Renal cortical epithelial cell (primary cell): ENCODE results near the gene ZMYND12. TPM values are rescaled to one million over a fixed set of nuclear protein-coding genes. Genes with fewer than 3 reads are reported as not detected.
A peak's percentile ranks its signal among the peaks of the same experiment; 100 is the strongest.
"Not testable (repeated sequence)": the region's sequence is repeated elsewhere in the genome, so short reads cannot be mapped to it uniquely, and the experiment has no call there.

ENCODE experiments used
- DNase-seq: peaks from one replicate; pipeline ENCODE4 v3.0.0-alpha.2; 2011; ENCODE audit warnings: low read depth
- total RNA-seq: library from RNA; depleted of rRNA; stranded (reverse); fragments of >200 nt; gene quantifications from 2 replicates; pipeline ENCODE4 v1.2.3, GENCODE V29; 2014

Gene ZMYND12, protein sequence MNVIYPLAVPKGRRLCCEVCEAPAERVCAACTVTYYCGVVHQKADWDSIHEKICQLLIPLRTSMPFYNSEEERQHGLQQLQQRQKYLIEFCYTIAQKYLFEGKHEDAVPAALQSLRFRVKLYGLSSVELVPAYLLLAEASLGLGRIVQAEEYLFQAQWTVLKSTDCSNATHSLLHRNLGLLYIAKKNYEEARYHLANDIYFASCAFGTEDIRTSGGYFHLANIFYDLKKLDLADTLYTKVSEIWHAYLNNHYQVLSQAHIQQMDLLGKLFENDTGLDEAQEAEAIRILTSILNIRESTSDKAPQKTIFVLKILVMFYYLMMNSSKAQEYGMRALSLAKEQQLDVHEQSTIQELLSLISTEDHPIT
- 0.87 and 1.3 TPM in 2 replicates for total RNA-seq

DNA sequence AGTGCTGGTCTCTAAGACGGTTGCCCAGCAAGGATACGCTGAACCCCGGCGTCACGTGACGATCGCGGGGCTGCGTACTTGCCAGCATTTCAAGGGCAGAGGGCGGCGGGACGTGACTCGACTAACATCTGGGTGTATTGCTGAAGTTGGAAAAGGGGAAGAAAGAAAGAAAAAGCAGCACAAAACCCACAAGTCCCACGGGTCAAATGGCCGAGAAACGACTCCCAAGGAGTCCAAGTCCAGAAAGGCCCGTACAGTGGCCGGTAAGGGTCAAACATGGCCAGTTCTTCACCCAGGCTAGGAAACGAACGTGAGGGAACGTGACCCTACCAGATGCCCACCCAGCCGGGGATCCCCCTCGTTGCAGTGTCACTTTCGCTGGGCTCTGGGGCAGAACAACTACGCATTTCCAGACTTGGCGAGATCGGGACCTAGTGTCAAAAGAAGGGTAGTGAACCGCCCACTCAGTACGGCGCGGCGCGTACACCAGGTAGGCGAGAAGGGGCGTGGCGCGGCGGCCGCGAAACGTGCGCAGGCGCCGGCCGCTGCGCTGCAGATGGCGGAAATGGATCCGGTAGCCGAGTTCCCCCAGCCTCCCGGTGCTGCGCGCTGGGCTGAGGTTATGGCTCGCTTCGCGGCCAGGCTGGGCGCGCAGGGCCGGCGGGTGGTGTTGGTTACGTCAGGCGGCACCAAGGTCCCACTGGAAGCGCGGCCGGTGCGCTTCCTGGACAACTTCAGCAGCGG, at the start of gene ZMYND12, which contains the start of gene PPCS:
Gene ZMYND12, minus strand, starts transcription at position 13 of the 744 bp plus-strand sequence. CDS start 25 bp downstream, outside the sequence.
Gene PPCS, plus strand, starts transcription at position 534 of the 744 bp plus-strand sequence. Its CDS starts 23 bp downstream, at position 557.
- DNase-seq: peak; percentile 64

DNA sequence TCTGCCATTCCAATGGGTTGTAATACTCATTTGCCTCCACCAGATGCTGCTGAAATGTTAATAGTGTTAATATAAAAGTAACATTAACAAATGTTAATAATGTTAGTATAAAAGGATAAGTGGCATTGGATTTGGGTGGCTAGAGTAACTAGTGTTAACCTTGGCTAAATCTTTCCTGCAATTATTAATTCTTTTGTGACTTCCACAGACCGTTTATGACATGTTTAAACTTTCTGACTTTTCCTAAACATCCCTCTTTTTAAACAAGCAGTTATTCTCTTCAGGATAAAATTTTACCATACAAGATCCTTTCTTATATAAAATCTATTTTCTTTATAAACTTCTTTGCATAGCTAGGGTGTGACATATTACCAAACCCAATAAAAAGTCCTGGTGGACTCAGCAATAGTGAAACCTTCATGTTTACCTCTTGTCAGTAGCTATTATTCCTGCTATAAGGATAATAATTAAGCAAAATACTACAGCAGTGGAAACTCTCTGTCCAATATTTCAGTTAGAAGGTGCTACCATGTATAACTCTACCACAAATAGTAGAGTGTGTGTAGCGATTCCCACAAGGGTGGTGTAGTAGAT, 48.8 kb upstream of the ZMYND12 start:
- DNase-seq: no peak

DNA sequence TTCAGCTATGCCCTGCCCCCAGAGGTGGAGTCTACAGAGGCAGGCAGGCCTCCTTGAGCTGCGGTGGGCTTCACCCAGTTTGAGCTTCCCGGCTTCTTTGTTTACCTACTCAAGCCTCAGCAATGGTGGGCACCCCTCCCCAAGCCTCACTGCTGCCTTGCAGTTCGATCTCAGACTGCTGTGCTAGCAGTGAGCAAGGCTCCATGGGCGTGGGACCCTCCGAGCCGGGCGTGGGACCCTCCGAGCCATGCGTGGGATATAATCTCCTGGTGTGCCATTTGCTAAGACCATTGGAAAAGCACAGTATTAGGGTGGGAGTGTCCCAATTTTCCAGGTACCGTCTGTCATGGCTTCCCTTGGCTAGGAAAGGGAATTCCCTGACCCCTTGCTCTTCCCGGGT, 46.2 kb upstream of the ZMYND12 start:
- not testable (repeated sequence) for DNase-seq

DNA sequence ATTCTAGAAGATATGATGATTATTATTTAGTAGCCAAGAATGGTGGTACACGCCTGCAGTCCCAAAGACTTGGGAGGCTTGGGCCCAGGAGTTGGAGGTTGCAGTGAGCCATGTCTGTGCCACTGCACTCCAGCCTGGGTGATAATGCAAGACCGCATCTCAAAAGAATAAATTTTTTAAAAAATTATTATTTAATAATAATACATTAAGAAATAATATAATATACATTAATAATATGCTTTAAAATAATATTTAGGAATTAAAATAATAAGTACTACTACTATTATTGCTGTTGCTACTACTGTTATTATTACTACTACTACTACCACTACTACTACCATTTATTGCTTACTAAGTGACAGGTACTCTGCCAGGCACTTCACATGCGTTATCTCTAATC, 34.4 kb upstream of the ZMYND12 start:
- no peak for DNase-seq

DNA sequence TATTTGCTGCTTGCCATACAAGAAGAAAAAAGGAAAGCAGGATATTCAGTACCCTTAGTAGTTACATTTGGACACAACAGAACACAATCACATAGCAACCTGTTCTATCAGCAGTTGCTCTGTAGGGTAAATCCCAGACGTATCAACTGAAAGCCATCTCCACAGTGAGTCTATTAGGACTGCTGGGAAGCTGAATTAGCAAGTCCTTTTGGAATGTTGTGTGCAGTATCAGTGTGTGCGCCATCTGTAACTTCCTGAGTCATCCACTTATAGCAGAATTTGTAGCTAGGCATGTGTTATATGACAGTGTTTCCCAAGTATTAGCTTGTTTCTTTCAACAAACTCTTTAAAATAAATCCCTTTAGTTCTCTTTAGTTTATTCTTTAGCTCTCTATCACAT, 28.6 kb upstream of the ZMYND12 start:
- DNase-seq: peak; percentile 80

DNA sequence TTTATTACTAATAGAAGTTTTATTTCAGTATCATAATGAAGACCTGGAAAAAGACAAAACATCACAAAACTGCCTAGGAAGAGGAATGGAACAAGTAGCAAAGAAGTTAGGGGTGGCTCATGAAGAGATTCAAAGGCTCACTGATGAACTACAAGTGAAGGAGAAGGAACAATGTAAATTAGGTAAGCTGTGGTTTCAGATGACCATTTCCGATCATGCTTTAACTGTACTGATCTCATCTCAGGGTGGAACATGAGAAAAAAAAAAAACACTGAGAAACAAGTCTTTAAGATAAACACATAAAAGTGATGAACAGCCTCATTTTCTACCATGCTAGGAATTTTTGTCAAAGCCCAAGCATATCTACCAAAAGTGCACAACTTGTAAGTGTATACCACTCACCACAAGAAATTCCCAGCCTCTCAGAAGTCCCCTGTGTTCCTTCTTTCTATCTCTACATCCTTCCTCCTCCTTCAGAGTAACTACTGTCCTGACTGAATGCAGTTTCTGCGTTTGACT, 26.9 kb upstream of the ZMYND12 start:
- no peak for DNase-seq

DNA sequence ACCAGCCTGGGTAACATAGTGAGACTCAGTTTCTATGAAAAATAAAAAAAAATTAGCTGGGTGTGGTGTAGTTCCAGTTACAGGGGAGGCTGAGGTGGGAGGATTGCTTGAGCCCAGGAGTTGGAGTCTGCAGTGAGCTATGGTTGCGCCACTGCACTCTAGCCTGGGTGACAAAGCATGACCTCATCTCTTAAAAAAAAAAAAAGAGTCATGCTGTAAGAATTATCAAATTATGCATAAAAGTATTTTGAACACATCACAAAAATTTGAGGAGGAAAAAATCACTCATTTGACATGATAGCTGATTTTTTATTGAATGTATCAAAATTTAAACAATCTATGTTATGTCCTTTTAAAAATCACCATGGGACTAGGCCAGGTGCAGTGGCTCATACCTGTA, 25.1 kb upstream of the ZMYND12 start:
- DNase-seq: no peak

DNA sequence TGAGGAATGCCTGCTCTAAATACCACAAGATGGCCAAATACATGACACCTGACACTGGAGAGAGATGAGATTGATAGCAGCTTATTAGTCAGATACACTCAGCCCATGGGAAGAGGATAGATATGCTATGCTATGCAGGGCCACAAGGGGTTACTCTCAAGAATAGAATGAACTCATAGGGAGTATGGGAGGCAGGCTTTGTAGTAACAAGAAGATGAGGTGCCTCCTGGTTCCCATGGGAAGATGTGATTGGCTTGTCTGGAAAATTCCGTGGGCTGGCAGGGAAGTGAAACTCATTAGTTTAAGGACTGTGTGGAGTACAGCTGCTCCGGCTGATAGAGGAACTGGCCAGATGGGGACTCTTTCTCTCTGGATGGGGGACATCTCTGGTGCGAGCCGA, 23.8 kb upstream of the ZMYND12 start:
- no peak for DNase-seq

DNA sequence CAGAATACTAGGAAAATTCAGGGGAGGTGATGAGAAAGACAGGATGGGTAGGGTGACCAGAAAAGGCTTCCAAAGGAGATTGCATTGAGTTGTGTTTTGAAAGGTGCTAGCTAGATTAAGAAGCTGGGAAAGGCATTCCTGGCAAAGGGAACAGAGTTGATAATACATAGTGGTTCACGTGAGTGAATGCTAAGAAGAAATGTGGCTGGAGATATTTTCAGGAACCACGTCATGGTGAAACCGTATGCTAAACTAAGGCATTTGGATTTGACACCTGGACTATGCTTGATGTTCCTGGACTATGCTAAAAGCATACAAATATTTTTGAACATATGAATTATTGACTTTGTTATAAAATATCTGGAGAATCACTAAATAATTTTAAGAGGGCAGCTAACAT, 22.0 kb upstream of the ZMYND12 start:
- no peak for DNase-seq

DNA sequence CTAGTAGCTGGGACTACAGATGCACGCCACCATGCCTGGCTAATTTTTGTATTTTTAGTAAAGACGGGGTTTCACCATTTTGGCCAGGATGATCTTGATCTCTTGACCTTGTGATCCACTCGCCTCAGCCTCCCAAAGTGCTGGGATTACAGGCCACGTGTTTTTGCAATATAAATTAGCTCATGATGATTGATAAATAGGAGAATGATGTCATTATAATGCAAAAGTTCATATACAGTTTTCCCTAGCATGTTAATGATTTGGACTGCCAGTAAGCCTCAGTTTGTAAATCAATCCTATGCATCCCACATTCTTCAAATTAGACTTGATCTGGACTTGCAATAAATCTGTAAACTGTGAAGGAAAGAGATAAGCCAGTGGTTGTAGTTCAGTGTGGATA, 21.5 kb upstream of the ZMYND12 start:
- not testable (repeated sequence) for DNase-seq

DNA sequence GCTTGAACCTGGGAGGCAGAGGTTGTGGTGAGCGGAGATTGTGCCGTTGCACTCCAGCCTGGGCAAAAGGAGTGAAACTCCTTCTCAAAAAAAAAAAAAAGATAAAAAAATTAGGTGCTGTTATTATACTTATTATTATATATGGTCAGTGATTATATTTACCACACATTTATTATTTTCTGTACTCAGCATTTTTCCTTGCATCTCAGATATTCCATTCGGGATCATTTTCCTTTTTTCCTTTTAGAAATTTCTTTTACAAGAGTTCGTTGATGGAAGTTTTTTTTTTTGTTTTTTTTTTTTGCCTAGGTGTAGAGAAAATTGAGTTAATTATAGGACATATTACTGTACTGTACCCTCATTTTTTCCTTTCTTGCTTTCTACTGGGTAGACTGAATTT, 20.8 kb upstream of the ZMYND12 start:
- no peak for DNase-seq

DNA sequence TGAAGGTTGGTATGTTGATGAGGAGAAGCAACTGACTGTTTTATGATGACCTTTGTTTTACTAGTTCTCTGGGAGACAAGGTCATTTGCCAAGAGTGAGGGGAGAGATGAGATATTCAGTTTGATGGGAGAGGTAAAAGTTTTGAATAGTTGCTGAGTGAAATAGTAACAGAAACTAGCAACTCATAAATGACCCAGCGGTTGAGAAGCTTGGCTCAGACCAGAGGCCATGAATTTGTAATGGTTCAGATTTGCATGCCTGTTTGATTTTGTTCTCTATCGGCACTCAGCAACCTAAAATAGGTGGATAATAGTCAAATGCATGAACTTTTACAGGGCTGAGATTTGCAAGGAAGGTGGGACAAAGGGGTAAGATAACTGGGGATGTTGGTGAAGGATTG, 13.9 kb upstream of the ZMYND12 start:
- no peak for DNase-seq

DNA sequence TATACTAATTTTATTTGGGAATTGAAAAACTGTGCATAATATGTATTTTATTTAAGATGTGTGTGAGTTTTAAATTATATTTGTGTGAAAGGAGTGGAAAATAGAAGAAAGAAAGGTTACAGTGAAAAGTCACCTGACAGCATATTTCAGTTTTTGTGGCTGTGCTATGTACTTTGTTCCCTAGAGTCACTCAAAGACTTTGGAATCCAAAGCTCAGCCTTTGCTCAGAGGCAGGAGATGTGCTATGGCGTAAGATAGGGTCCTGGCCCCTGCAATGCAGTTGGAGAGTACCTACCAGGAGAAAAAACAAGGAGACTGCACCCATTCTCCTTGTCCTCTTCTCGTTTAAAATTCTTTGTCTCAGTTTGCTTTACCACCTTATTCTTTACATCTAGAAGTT, 10.2 kb upstream of the ZMYND12 start:
- no peak for DNase-seq

DNA sequence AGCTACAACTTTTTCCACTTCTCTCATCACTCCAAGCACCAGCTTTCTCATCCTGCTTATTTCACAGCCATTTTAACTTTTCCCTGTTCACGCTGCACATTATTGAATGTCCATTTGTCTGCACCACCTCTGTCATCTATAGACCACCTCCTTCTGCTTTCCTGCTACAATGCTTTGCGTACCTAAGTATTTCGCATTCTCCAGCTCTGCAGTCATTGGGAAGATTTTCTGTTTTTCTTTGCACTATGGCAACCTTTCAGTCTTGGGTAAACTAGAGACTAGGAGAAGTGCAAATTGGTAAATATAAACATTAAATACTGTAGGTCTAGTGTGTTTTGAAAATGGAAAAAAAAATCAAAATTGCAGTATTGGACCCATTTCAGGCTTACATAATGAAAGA, 8.1 kb upstream of the ZMYND12 start:
- DNase-seq: peak; percentile 46

DNA sequence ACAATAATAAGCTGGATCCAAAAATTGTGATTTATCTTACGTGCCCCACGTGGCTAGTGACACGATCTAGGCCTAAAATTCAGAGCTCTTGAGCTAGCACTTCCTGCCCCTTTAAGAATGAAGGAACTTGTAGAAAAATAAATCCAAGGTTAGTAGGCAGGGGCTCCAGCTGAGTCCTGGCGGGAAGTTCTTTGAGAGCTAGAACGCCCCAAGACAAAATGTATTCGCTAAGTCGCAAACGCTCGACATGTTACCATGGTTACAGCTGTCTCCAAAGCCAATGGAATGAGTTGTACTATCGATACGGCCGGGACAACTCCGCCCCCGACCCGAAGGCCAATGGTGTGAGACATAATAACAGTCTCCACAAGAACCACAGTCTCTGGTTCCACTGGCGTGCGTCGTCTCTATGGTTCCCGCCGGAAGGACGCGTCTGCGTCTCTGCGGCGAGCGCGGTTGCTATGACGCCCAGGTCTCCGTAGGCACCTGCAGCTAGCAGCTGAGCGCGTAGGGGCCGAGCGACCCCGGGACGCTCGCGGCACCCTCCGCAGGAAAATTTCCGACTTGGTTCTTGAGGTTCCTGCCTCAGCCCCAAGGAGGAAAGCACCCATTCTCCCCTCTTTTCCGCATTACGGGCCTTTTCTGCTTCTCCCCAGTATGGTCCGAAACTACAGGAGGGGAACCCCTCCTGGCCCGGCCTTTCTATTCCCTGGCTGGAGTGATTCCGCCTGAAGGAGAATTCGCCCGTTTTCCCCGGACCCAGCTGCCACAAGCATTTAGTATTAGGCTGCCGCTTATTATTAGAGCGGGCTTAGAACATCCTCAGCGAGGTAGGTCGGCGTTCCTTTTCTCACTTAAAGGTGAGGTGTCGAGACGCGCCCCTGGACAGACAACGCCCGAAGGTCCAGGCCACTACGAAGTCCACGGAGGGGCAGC, 7.3 kb upstream of the ZMYND12 start, which contains the start of gene CCDC30:
Gene CCDC30, plus strand, starts transcription at position 459 of the 936 bp plus-strand sequence. CDS start 17,266 bp downstream, outside the sequence.
- DNase-seq: peak; percentile 98

DNA sequence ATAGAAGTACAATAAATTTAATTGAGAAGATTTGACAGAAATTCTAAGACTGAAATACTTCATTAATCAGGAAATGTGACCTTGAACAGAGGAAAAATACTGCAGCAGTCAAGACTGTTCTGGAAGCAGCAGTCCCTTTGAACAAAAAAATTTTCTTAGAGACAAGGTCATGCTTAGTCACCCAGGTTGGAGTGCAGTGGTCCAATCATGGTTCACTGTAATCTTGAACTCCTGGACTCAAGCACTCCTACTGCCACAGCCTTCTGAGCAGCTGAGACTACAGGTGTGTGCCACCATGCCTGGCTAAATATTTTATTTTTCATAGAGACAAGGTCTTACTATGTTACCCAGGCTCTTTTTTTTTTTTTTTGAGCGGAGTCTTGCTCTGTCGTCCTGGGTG, 5.4 kb upstream of the ZMYND12 start:
- no peak for DNase-seq

DNA sequence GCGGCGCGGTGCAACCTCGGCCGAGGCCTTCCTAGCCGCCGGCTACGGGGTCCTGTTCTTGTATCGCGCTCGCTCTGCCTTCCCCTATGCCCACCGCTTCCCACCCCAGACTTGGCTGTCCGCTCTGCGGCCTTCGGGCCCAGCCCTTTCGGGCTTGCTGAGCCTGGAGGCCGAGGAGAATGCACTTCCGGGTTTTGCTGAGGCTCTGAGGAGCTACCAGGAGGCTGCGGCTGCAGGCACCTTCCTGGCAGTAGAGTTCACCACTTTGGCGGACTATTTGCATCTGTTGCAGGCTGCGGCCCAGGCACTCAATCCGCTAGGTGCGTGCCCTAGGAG, 900 bp upstream of the ZMYND12 start:
- DNase-seq: peak; percentile 55

DNA sequence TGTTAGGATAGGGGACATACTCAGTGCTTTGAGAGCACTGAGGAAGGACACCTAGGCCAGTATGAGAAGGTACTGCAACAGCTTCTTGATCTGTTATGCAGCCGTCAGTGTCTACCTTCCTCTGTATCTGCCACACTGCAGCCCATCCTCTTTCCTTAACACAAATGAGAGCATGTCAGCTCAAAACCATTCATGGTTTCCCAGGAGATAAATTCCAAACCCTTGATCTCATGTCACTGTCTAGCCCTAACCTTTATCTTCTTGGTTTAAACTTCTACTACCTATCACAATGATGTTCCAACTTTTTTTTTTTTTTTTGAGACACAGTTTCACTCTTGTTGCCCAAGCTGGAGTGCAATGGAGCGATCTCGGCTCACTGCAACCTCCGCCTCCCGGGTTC, 1.4 kb downstream of the ZMYND12 start:
- peak; percentile 82 for DNase-seq

DNA sequence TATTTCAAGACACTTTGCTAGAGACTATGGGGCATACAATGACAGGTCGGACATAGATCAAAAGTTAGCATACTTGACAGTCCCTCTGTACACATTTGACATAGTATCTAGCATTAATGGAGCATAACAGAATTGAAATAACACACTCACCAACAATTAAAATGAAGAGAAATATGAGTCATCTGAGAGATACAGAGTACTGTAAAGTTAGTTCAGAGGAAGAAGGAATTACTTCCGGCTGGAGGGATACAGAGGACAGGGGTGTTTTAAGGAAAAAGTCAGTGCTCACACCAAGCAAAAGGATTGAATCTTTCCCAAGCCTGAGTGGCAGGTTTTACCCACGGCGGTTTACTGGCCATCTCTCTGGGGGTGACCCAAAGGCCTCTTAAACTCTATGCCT, 2.4 kb downstream of the ZMYND12 start:
- peak; percentile 13 for DNase-seq

DNA sequence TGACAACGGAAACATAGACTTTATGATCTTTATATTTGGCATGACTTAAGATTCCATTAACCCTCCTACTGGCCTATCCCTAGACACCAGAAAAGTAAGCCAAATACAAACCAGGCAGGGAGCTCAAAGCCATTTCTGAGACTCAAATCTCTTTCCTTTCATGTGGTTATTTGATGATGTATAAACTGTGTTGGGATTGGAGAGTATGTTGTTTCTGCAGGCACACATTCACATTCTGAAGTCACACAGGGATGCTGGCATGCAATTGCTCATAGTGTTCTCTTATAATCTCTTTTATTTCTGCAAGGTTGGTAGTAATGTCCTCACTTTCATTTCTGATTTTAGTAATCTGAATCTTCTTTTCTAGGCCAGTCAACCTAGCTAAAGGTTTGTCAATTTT, 5.8 kb downstream of the ZMYND12 start:
- DNase-seq: no peak

DNA sequence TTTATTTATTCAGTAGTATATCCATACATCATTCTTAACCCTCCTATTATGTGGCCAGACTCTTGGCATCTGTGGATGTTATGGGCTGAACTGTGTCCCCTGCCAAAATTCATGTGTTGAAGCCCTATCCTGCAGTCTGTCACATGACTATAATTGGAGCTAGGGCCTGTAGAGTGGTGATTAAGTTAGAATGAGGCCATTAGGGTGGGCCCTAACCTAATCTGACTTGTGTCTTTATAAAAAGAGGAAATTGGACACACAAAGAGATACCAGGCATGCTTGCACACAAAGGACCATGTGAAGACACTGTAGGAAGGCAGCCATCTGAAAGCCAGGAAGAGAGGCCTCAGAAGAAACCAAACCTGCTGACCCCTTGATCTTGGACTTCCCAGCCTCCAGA, 6.6 kb downstream of the ZMYND12 start:
- no peak for DNase-seq
